Stimulated activated CD4-positive, alpha-beta T cell treated with anti-CD3 and anti-CD28 coated beads, Interleukin-2, amount 100 ng/mL, for 4 hours (primary cell): ENCODE measurements around the gene F2.
"Not testable (repeated sequence)": the region's sequence is repeated elsewhere in the genome, so short reads cannot be mapped to it uniquely, and the experiment has no call there.

Experiments
- DNase-seq: peaks from one replicate; pipeline ENCODE4 v3.0.0-alpha.2; 2020; ENCODE audit warnings: low read depth

F2 gene

GRCh38 chr11:46686886-46687795 lies 31.9 kb upstream of the F2 start:
- no peak for DNase-seq

- no peak for DNase-seq
Observed at GRCh38 chr11:46690702-46691101, 28.3 kb upstream of the F2 start.

GRCh38 chr11:46692450-46692849 lies 26.6 kb upstream of the F2 start:
- DNase-seq: no peak

GRCh38 chr11:46693597-46694012 lies 25.4 kb upstream of the F2 start:
- no peak for DNase-seq

GRCh38 chr11:46694072-46694471 lies 24.9 kb upstream of the F2 start:
- DNase-seq: no peak

GRCh38 chr11:46694607-46695006 lies 24.4 kb upstream of the F2 start:
- no peak for DNase-seq

- no peak for DNase-seq
Observed at GRCh38 chr11:46695345-46696211, 23.4 kb upstream of the F2 start.

- no peak for DNase-seq
Observed at GRCh38 chr11:46696212-46696558, 22.8 kb upstream of the F2 start.

GRCh38 chr11:46697303-46697702 lies 21.7 kb upstream of the F2 start:
- no peak for DNase-seq

GRCh38 chr11:46697723-46698122 lies 21.3 kb upstream of the F2 start:
- no peak for DNase-seq

- no peak for DNase-seq
Observed at GRCh38 chr11:46698597-46698996, 20.4 kb upstream of the F2 start.

- DNase-seq: peak; percentile 99
Observed at GRCh38 chr11:46700241-46701077, 18.6 kb upstream of the F2 start, which contains the start of the genes ARHGAP1 and ZNF408. ARHGAP1 (minus strand) TSS chr11:46700619; CDS start chr11:46696107, 4,512 bp downstream. ZNF408 (plus strand) TSS chr11:46701031; CDS start chr11:46701048, 17 bp downstream.

- DNase-seq: no peak
Observed at GRCh38 chr11:46701078-46701654, 17.8 kb upstream of the F2 start.

- no peak for DNase-seq
Observed at GRCh38 chr11:46705070-46705688, 13.8 kb upstream of the F2 start.

GRCh38 chr11:46706886-46707285 lies 12.1 kb upstream of the F2 start:
- no peak for DNase-seq

GRCh38 chr11:46709351-46709750 lies 9.7 kb upstream of the F2 start:
- DNase-seq: not testable (repeated sequence)

- DNase-seq: no peak
Observed at GRCh38 chr11:46710821-46711269, 8.2 kb upstream of the F2 start.

GRCh38 chr11:46711303-46711702 lies 7.7 kb upstream of the F2 start:
- no peak for DNase-seq

- DNase-seq: no peak
Observed at GRCh38 chr11:46712874-46713576, 6.0 kb upstream of the F2 start.

- DNase-seq: not testable (repeated sequence)
Observed at GRCh38 chr11:46717825-46718154, 1.2 kb upstream of the F2 start.
